Purkinje cell (primary cell): Measurements from ENCODE around the gene LZTR1. TPM values are rescaled to one million over a fixed set of nuclear protein-coding genes. Genes with fewer than 3 reads are reported as not detected.

ENCODE experiments used
- polyA plus RNA-seq: library from polyadenylated mRNA; unstranded; fragments of >200 nt; fragmentation: Nextera tagmentation; gene quantifications from 2 replicates; pipeline ENCODE4 v1.2.1, GENCODE V29; 2014

The LZTR1 gene
- 2.1 and 3.7 TPM in 2 replicates for polyA plus RNA-seq

GRCh38 chr22:20981787-20982562, at the start of gene LZTR1:
LZTR1 (plus strand) TSS chr22:20982297; CDS start chr22:20982372, 75 bp downstream.

GRCh38 chr22:20966883-20967696, 15.0 kb upstream of the LZTR1 start, which contains the start of gene AIFM3:
AIFM3 (plus strand) TSS chr22:20967255; CDS start chr22:20967945, 690 bp downstream.

GRCh38 chr22:21001601-21002325, 19.7 kb downstream of the LZTR1 start, which contains the start of gene THAP7:
THAP7 (minus strand) TSS chr22:21002118; CDS start chr22:21001911, 207 bp downstream.

GRCh38 chr22:21014726-21015465, 32.8 kb downstream of the LZTR1 start, which contains the start of gene P2RX6:
P2RX6 (plus strand) TSS chr22:21015165; CDS start chr22:21015175, 10 bp downstream.

GRCh38 chr22:21032037-21032867, 50.2 kb downstream of the LZTR1 start, which contains the start of gene SLC7A4:
SLC7A4 (minus strand) TSS chr22:21032561; CDS start chr22:21031812, 749 bp downstream.

DNA sequence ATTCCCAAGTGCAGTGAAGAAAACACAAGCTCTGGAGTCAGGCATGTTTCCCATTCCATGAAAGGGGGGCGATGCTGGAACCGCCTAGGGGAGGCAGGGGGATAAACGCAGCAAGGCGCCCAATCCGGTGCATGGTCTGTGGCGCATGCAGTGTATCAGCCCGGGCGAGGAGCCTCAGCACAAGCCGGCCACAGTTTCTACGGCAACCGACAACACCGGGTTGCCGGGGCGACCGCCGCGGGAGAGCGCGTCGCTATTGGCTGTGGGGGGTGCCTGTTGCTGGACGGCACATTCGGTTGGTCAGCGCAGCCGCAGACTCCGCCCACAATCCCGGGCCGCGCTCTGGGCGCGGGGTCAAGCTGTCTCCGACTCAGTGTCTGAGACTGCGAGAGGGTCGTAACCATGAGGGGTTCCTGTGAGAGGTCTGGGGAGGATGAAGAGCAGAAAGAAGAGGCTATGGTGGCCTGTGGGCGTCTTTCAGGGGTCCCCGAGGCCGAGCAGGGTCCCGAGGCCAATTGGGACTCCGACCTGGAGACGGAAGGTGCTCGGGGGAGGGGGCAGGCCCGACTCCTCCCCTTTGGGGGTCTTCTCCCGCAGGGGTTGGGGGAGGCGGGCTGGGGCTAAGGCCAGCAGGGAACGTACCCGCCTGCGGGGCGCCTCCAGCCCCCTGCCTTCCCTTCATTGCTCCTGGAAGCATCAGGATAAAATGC, 63.6 kb downstream of the LZTR1 start, which contains the start of gene LRRC74B:
LRRC74B (plus strand) TSS at position 362 of the 710 bp plus-strand sequence; CDS start at position 403, 41 bp downstream.

Other genes starting within 250 kb of the LZTR1 start
- gene SERPIND1, start 208.2 kb upstream of the LZTR1 start, polyA plus RNA-seq, result not detected in 2 replicates
- 66.1 and 101 TPM in 2 replicates for gene PI4KA, start 123.5 kb upstream of the LZTR1 start, polyA plus RNA-seq
- 11.8 and 27.4 TPM in 2 replicates for gene SNAP29, start 123.3 kb upstream of the LZTR1 start, polyA plus RNA-seq
- gene CRKL, start 64.9 kb upstream of the LZTR1 start, polyA plus RNA-seq, result 67.4 and 74.0 TPM in 2 replicates
- gene AIFM3, start 15.0 kb upstream of the LZTR1 start, polyA plus RNA-seq, result 3.9 and 6.6 TPM in 2 replicates
- 3.2 TPM in 1 of 2 replicates, not detected in the other for gene THAP7, start 19.8 kb downstream of the LZTR1 start, polyA plus RNA-seq
- gene P2RX6, start 32.9 kb downstream of the LZTR1 start, polyA plus RNA-seq, result 0.42 and 0.69 TPM in 2 replicates
- 0.20 TPM in 1 of 2 replicates, not detected in the other for gene SLC7A4, start 50.3 kb downstream of the LZTR1 start, polyA plus RNA-seq
- not detected in 2 replicates for gene LRRC74B, start 63.6 kb downstream of the LZTR1 start, polyA plus RNA-seq